Kidney (tissue), 22 donors: ENCODE measurements around the gene VSX1. TPM values are rescaled to one million over a fixed set of nuclear protein-coding genes. Genes with fewer than 3 reads are reported as not detected.

Experiments used
- DNase-seq, 5 donors: peaks; one replicate each; pipeline ENCODE4 v3.0.0-alpha.2; 2013 to 2020
- FAIRE-seq: peaks from 2 replicates; lab custom pipeline; 2012; peaks lifted over from hg19 to GRCh38; lab: Jason Lieb, UNC
- H3K27ac ChIP-seq, 2 donors: one replicate each; pipeline ENCODE4 v1.7.0; 2013; ENCODE audit warnings: low read depth in 2 of 2, low read length in 2 of 2, inconsistent platforms in 1 of 2
- H3K27me3 ChIP-seq: one replicate; pipeline ENCODE4 v1.7.1; 2013; ENCODE audit warnings: low read length, inconsistent platforms; ENCODE audit not compliant: control insufficient read depth, insufficient read depth
- H3K36me3 ChIP-seq, 3 donors: one replicate each; pipeline versions ENCODE4 v1.7.0 to v1.7.1; 2013; ENCODE audit warnings: low read length in 3 of 3, control low read depth in 1 of 3, inconsistent platforms in 1 of 3; ENCODE audit not compliant: insufficient read depth in 3 of 3, control insufficient read depth in 2 of 3
- H3K4me1 ChIP-seq, 3 donors: one replicate each; pipeline versions ENCODE4 v1.7.0 to v1.7.1; 2013; ENCODE audit warnings: low read length in 3 of 3, inconsistent platforms in 1 of 3, low read depth in 1 of 3; ENCODE audit not compliant: control insufficient read depth in 2 of 3, insufficient read depth in 2 of 3
- H3K4me3 ChIP-seq, 3 donors: one replicate each; pipeline versions ENCODE4 v1.7.0 to v1.8.1; 2013; ENCODE audit warnings: low read length in 3 of 3, control low read depth in 1 of 3, inconsistent platforms in 1 of 3
- H3K9ac ChIP-seq, 3 donors: one replicate each; pipeline versions ENCODE4 v1.7.0 to v1.7.1; 2013; ENCODE audit warnings: low read length in 3 of 3, control low read depth in 1 of 3, inconsistent platforms in 1 of 3
- H3K9me3 ChIP-seq, 3 donors: one replicate each; pipeline versions ENCODE4 v1.7.0 to v1.7.1; 2013; ENCODE audit warnings: low read length in 3 of 3, control low read depth in 1 of 3, inconsistent platforms in 1 of 3; ENCODE audit not compliant: control insufficient read depth in 2 of 3, insufficient read depth in 1 of 3
- CTCF ChIP-seq: IDR thresholded peaks from 3 replicates; pipeline ENCODE4 v1.5.1; 2012; ENCODE audit warnings: mild to moderate bottlenecking, moderate library complexity, borderline replicate concordance; ENCODE audit not compliant: insufficient read depth; ENCODE audit errors: extremely low read depth
- intact Hi-C: fragments of 100-400 bp; cut with DNase I; formaldehyde crosslinking; loops from one replicate; pipeline ENCODE4 v1.11.1; 2022
- long read RNA-seq, 10 donors: library from polyadenylated mRNA in 1 of 10; unstranded in 1 of 10; transcript quantifications; one replicate each; pipeline ENCODE4 v2.0.0 and lab custom pipeline, GENCODE V29; 2021 to 2026
- polyA plus RNA-seq: library from polyadenylated mRNA; stranded (reverse); fragments of 350-450 nt; fragmentation: Illumina TruSeq; extraction: RNeasy Lipid Tissue Mini Kit (QIAGEN cat#74804); gene quantifications from one replicate; pipeline ENCODE4 v1.2.3, GENCODE V29; 2014; ENCODE audit warnings: low read depth, low replicate concordance; ENCODE audit not compliant: insufficient read depth
- total RNA-seq: library from RNA; stranded (reverse); fragmentation: NEBNext Ultra II Directional; extraction: Animal tissue kit (Norgen Biotek cat#: 25700); gene quantifications from one replicate; pipeline ENCODE4 v1.2.1, GENCODE V29; 2021
- donor health status: control.
- donor health status: control.
- donor health status: control.
- donor health status: control.
- donor health status: control.
- donor health status: DM: yes; HTN: yes; CAD: no.
- donor health status: Normal renal cell carcinoma (clear cell type).

Gene VSX1
- total RNA-seq (0.41 TPM), polyA plus RNA-seq (not detected)
- long read RNA-seq, donor 1, result 0 reads
- long read RNA-seq, donor 2, result 0 reads
- long read RNA-seq, donor 3, result 0 reads
- long read RNA-seq, donor 4, result 0 reads
- long read RNA-seq, donor 5, result 0 reads
- long read RNA-seq, donor 6, result 0 reads
- long read RNA-seq, donor 7, result 0 reads
- long read RNA-seq, donor 8, result 0 reads
- long read RNA-seq, donor 9, result 0 reads
- long read RNA-seq, donor 10, result 0 reads

- no peak within 1 kb of the TSS for H3K27ac ChIP-seq
- FAIRE-seq, result no peak
- H3K9ac ChIP-seq, result no peak within 1 kb of the TSS
- H3K4me1 ChIP-seq, result no peaks in the 10 kb centered on the region
- intact Hi-C loops, result no loop called here
- H3K4me3 ChIP-seq, result no peak within 1 kb of the TSS
- H3K27me3 ChIP-seq, result peaks cover 63% of the 10 kb centered on the region
- no peaks in the 10 kb centered on the region for H3K36me3 ChIP-seq
- no peaks in the 10 kb centered on the region for H3K9me3 ChIP-seq
- DNase-seq, result no peak
- TF ChIP-seq CTCF, result no peak
Observed at GRCh38 chr20:25081730-25082497, at the start of gene VSX1. Gene VSX1 (minus strand): TSS chr20:25082141. CDS start chr20:25082096, 45 bp downstream.

GRCh38 chr20:25129908-25130307, 48.0 kb upstream of the VSX1 start:
- H3K4me1 ChIP-seq, result no peaks in the 10 kb centered on the region
- no peak overlapping the region for H3K4me3 ChIP-seq
- DNase-seq (no peak), FAIRE-seq (no peak)
- intact Hi-C loops, result no loop called here
- TF ChIP-seq CTCF, result no peak
- H3K27ac ChIP-seq, result no peak overlapping the region
- no peaks in the 10 kb centered on the region for H3K27me3 ChIP-seq
- H3K36me3 ChIP-seq, result no peaks in the 10 kb centered on the region
- H3K9me3 ChIP-seq, result peaks cover 0 to 3% (median 0%) of the 10 kb centered on the region in 3 donors
- no peak overlapping the region for H3K9ac ChIP-seq

- no peak for DNase-seq
- Histone ChIP-seq H3K4me3 (no peak overlapping the region), H3K27me3 (no peaks in the 10 kb centered on the region), H3K36me3 (no peaks in the 10 kb centered on the region), H3K4me1 (no peaks in the 10 kb centered on the region), H3K9ac (no peak overlapping the region), H3K27ac (no peak overlapping the region), H3K9me3 (peaks cover 0 to 3% (median 0%) of the 10 kb centered on the region in 3 donors)
- TF ChIP-seq CTCF, result no peak
- no peak for FAIRE-seq
- intact Hi-C loops, result no loop called here
Observed at GRCh38 chr20:25129428-25129827, 47.5 kb upstream of the VSX1 start.
